ENCODE results near the gene TOP3B. TPM values are rescaled to one million over a fixed set of nuclear protein-coding genes. Genes with fewer than 3 reads are reported as not detected.
A peak's percentile ranks its signal among the peaks of the same experiment; 100 is the strongest.

TOP3B gene
- total and polyA plus RNA-seq, 9 of the 15 experiments (the other 6 are each of a cell fraction or from before 2014, with no cell fraction given) = 3.0 to 188 (median 112) TPM

DNA sequence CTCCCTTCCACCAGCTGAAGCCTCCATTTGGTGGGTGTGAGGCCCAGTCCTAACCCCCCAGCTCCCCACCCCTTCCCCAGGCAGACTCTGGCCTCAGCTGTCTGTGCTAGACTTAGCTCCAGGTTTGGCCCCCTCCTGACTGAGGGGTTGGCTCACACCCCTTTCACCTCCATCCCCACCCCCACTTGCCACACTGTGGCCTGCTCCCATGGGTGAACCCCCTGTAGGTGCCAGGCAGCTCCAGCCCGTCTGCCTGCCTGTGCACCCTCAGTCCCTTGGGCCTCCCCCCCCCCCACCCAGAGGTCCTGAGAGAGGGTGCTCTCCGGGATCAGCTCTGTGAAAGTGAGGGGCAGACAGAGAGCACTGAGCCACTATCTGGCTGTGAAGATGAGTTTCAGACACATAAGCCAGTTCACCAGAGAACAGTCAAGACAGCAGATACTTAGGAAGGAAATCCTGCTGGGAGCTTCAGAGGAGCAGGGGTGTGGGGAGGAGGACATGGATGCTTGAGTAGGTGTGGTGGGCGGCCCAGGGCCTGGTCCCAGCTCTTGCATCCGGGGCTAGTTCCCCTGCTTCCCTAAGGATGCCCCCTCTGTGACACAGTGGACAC, 66.2 kb downstream of the TOP3B start (continued):
- no peak for TF ChIP-seq ZNF124 (CRISPR knock-in tag; IDR thresholded peaks at IDR 0.05)
- 0 out of 2 replicates have a peak, but pooled peaks have one; percentile 50 for TF ChIP-seq PRMT5 (CRISPR knock-in tag; IDR thresholded peaks at IDR 0.05)
- no peak for TF ChIP-seq NFYB (IDR thresholded peaks at IDR 0.05; ENCODE audit: extremely low read depth, insufficient read length)
- TF ChIP-seq, protein P1, sequence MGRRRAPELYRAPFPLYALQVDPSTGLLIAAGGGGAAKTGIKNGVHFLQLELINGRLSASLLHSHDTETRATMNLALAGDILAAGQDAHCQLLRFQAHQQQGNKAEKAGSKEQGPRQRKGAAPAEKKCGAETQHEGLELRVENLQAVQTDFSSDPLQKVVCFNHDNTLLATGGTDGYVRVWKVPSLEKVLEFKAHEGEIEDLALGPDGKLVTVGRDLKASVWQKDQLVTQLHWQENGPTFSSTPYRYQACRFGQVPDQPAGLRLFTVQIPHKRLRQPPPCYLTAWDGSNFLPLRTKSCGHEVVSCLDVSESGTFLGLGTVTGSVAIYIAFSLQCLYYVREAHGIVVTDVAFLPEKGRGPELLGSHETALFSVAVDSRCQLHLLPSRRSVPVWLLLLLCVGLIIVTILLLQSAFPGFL (CRISPR knock-in tag; IDR thresholded peaks at IDR 0.05) = no peak
- TF ChIP-seq POLR2AphosphoS2 (IDR thresholded peaks at IDR 0.05; ENCODE audit: low read length) = 0 out of 2 replicates have a peak, but pooled peaks have one; percentile 10
- peak; percentile 33; the same call in 1 of the 2 replicates for TF ChIP-seq ZC3H4 (CRISPR knock-in tag; IDR thresholded peaks at IDR 0.05; ENCODE audit: borderline replicate concordance)
- TF ChIP-seq, protein P2, sequence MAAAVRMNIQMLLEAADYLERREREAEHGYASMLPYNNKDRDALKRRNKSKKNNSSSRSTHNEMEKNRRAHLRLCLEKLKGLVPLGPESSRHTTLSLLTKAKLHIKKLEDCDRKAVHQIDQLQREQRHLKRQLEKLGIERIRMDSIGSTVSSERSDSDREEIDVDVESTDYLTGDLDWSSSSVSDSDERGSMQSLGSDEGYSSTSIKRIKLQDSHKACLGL (CRISPR knock-in tag; IDR thresholded peaks at IDR 0.05; ENCODE audit: borderline replicate concordance, poor library complexity, severe bottlenecking) = no peak
- TF ChIP-seq GATAD2B (IDR thresholded peaks at IDR 0.05; ENCODE audit: borderline replicate concordance) = no peak
- no peak for TF ChIP-seq HDGF (IDR thresholded peaks at IDR 0.05)
- TF ChIP-seq, protein P3, sequence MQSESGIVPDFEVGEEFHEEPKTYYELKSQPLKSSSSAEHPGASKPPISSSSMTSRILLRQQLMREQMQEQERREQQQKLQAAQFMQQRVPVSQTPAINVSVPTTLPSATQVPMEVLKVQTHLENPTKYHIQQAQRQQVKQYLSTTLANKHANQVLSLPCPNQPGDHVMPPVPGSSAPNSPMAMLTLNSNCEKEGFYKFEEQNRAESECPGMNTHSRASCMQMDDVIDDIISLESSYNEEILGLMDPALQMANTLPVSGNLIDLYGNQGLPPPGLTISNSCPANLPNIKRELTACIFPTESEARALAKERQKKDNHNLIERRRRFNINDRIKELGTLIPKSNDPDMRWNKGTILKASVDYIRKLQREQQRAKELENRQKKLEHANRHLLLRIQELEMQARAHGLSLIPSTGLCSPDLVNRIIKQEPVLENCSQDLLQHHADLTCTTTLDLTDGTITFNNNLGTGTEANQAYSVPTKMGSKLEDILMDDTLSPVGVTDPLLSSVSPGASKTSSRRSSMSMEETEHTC (IDR thresholded peaks at IDR 0.05) = no peak
- no peak; the same call in 1 of the 2 replicates for TF ChIP-seq CBX5 (IDR thresholded peaks at IDR 0.05; ENCODE audit: borderline replicate concordance, low read depth)
- no peak for TF ChIP-seq CBFA2T3 (IDR thresholded peaks at IDR 0.05)
- TF ChIP-seq, protein P4, sequence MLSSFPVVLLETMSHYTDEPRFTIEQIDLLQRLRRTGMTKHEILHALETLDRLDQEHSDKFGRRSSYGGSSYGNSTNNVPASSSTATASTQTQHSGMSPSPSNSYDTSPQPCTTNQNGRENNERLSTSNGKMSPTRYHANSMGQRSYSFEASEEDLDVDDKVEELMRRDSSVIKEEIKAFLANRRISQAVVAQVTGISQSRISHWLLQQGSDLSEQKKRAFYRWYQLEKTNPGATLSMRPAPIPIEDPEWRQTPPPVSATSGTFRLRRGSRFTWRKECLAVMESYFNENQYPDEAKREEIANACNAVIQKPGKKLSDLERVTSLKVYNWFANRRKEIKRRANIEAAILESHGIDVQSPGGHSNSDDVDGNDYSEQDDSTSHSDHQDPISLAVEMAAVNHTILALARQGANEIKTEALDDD (IDR thresholded peaks at IDR 0.05) = no peak
- TF ChIP-seq ADNP (tag; IDR thresholded peaks at IDR 0.05) = no peak
